PC-9 (cell line): Measurements from ENCODE around the gene C3orf20. TPM values are rescaled to one million over a fixed set of nuclear protein-coding genes. Genes with fewer than 3 reads are reported as not detected.

Experiments used
- BruUV-seq: library from RNA; stranded (reverse); fragments of 400-500 nt; replicated peaks from 2 replicates; lab custom pipeline; 2021; lab: Mats Ljungman, UMichigan
- CTCF ChIA-PET: fragments of 300-600 bp; sonication (Branson Sonifier 250); formaldehyde crosslinking; loops from one replicate; lab custom pipeline; 2022; ENCODE audit warnings: antibody characterized with exemption; lab: Charles Lee
- POLR2A ChIA-PET: fragments of 300-600 bp; sonication (Branson Sonifier 250); formaldehyde crosslinking; loops from one replicate; lab custom pipeline; 2022; ENCODE audit warnings: antibody characterized with exemption; ENCODE audit not compliant: unreplicated experiment; lab: Charles Lee
- DNase-seq, 2 experiments: peaks; one replicate each; pipeline versions ENCODE4 v3.0.0 to v3.0.0-alpha.2; 2015 to 2022; ENCODE audit warnings: mixed read lengths in 1 of 2
- H2AFZ ChIP-seq: fragments of 200-600 bp; sonication (generic); 2 replicates; pipeline ENCODE4 v1.8.1; 2017; ENCODE audit warnings: antibody characterized with exemption
- H3F3A ChIP-seq: fragments of 200-600 bp; sonication (generic); 2 replicates; pipeline ENCODE4 v1.8.1; 2017; ENCODE audit warnings: antibody characterized with exemption, mild to moderate bottlenecking, low read depth; ENCODE audit not compliant: insufficient read depth
- H3K27ac ChIP-seq: fragments of 200-600 bp; sonication (generic); 2 replicates; pipeline ENCODE4 v1.6.1; 2016; ENCODE audit warnings: mixed run types
- H3K27me3 ChIP-seq: fragments of 200-600 bp; sonication (generic); 2 replicates; pipeline ENCODE4 v1.6.1; 2016; ENCODE audit warnings: low read depth, mixed run types; ENCODE audit not compliant: insufficient read depth
- H3K36me3 ChIP-seq: fragments of 200-600 bp; sonication (generic); 2 replicates; pipeline ENCODE4 v1.6.1; 2016; ENCODE audit warnings: low read depth, mixed run types
- H3K4me1 ChIP-seq: fragments of 200-600 bp; sonication (generic); replicated peaks from 2 replicates; pipeline ENCODE4 v1.6.1; 2016; ENCODE audit warnings: mixed run types; ENCODE audit not compliant: insufficient read depth
- H3K4me2 ChIP-seq: fragments of 200-600 bp; sonication (generic); 2 replicates; pipeline ENCODE4 v1.6.1; 2017; ENCODE audit warnings: mixed run types
- H3K4me3 ChIP-seq: fragments of 200-600 bp; sonication (generic); 2 replicates; pipeline ENCODE4 v1.6.1; 2016; ENCODE audit warnings: mixed run types
- H3K79me2 ChIP-seq: fragments of 200-600 bp; sonication (generic); 2 replicates; pipeline ENCODE4 v1.6.1; 2017; ENCODE audit warnings: low read depth, mixed run types
- H3K9me2 ChIP-seq: fragments of 200-600 bp; sonication (generic); 2 replicates; pipeline ENCODE4 v1.8.1; 2017; ENCODE audit warnings: mild to moderate bottlenecking; ENCODE audit not compliant: insufficient read depth
- H3K9me3 ChIP-seq: fragments of 200-600 bp; sonication (generic); 2 replicates; pipeline ENCODE4 v1.8.1; 2016; ENCODE audit warnings: low read depth; ENCODE audit not compliant: insufficient read depth
- H4K20me1 ChIP-seq: fragments of 200-600 bp; sonication (generic); 2 replicates; pipeline ENCODE4 v1.8.1; 2017; ENCODE audit not compliant: insufficient read depth
- EZH2 ChIP-seq: fragments of 200-600 bp; sonication (generic); IDR thresholded peaks from 2 replicates; pipeline ENCODE4 v1.8.0; 2017; ENCODE audit warnings: antibody characterized with exemption, low read depth
- intact Hi-C: fragments of 100-400 bp; cut with micrococcal nuclease; formaldehyde crosslinking; loops from one replicate; pipeline ENCODE4 v1.10.0; 2022; ENCODE audit not compliant: unreplicated experiment
- total RNA-seq: library from RNA; stranded (reverse); gene quantifications from 2 replicates; pipeline ENCODE4 v1.2.3, GENCODE V29; 2021
- TF ChIP-seq, protein P1 (sequence below): fragments of 200-600 bp; sonication (generic); conservative IDR thresholded peaks from 2 replicates; pipeline ENCODE4 v1.6.1; 2017; ENCODE audit warnings: mixed run types, antibody characterized with exemption, mild to moderate bottlenecking, moderate library complexity

Gene C3orf20
- total RNA-seq, 1 experiment from 2014 or later: not detected

DNA sequence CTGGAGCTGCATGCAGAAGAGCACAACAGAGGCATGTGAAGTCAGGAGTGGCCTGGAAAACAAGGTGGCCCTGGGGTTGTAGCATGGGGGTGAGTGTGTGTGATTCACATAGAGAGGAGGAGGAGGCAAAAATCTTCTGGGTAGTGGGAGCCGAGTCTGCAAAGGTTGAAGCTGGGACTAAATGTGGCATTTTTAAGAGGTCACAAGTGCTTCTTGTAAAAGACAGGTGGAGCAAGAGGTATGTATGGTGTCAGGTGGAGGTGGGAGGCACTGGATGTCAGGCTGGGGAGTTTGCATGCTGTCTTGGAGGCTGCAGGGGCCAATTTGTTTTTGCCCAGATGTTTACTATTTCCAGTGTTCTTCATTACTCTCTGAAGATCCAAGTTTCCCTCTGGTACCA, 42.4 kb downstream of the C3orf20 start:
- intact Hi-C loops: no loop called here
- Histone ChIP-seq H2AFZ (no peak overlapping the region), H3K4me2 (no peak overlapping the region), H3K27me3 (peaks cover 27% of the 10 kb centered on the region), H3K36me3 (no peaks in the 10 kb centered on the region), H3K27ac (no peak overlapping the region), H3F3A (no peaks in the 10 kb centered on the region), H3K9me3 (no peaks in the 10 kb centered on the region), H3K4me3 (no peak overlapping the region), H3K4me1 (no peaks in the 10 kb centered on the region), H4K20me1 (no peaks in the 10 kb centered on the region), H3K79me2 (no peaks in the 10 kb centered on the region), H3K9me2 (no peaks in the 10 kb centered on the region)
- ChIA-PET POLR2A (no interaction called here), CTCF (no interaction called here)
- no peak for DNase-seq
- TF ChIP-seq EZH2: no peak
- TF ChIP-seq, protein P1, sequence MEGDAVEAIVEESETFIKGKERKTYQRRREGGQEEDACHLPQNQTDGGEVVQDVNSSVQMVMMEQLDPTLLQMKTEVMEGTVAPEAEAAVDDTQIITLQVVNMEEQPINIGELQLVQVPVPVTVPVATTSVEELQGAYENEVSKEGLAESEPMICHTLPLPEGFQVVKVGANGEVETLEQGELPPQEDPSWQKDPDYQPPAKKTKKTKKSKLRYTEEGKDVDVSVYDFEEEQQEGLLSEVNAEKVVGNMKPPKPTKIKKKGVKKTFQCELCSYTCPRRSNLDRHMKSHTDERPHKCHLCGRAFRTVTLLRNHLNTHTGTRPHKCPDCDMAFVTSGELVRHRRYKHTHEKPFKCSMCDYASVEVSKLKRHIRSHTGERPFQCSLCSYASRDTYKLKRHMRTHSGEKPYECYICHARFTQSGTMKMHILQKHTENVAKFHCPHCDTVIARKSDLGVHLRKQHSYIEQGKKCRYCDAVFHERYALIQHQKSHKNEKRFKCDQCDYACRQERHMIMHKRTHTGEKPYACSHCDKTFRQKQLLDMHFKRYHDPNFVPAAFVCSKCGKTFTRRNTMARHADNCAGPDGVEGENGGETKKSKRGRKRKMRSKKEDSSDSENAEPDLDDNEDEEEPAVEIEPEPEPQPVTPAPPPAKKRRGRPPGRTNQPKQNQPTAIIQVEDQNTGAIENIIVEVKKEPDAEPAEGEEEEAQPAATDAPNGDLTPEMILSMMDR: no peak
- BruUV-seq: no TSS peak

DNA sequence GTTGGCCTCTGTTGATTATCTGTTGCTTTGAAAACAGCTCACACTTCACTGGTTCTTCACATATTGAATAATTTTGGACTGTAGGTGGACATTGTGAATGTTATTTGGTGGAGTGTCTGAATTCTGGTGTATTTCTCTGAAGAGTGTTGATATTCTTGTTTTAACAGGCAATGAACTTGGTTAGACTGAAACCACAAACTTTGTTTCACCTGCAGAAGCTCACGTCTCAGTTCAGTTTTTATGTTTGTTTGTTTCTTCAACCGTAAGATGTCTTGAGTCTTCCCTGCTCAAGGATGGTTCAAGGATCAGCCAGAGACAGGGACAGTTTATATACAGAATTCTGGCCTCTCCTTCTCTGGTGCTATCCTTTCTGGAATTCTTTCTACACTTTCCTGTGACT, 43.6 kb downstream of the C3orf20 start:
- CTCF ChIA-PET: no interaction called here

DNA sequence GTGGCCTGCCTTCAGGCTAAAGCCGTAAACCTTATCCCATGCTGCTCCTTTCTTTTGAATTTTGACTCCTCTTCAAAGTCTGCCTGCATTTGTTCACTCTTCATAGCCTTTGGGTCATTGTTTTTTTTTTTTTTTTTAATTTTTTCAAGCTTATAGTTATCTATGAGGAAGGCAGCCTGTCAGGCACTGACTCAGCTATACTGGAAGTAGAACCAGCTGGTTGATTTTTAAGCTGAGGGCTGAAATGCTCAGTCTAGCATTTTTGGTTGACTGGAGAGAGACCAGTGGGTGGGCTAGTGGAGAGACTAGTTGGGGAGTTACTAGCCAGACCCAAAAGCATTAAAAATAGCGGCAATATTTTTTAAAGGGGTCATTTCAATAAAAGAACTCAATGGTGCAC, 44.1 kb downstream of the C3orf20 start:
- BruUV-seq: no TSS peak
- POLR2A ChIA-PET: no interaction called here

More for the DNA sequence above, 43.6 kb downstream of the C3orf20 start:
- H3F3A ChIP-seq: no peaks in the 10 kb centered on the region
- peaks cover 27% of the 10 kb centered on the region for H3K27me3 ChIP-seq
- no peak overlapping the region for H3K4me2 ChIP-seq
- H3K4me3 ChIP-seq: no peak overlapping the region
- intact Hi-C loops: no loop called here
- H3K9me2 ChIP-seq: no peaks in the 10 kb centered on the region
- DNase-seq: no peak
- BruUV-seq: no TSS peak
- H3K4me1 ChIP-seq: no peaks in the 10 kb centered on the region
- no peaks in the 10 kb centered on the region for H3K9me3 ChIP-seq
- H4K20me1 ChIP-seq: no peaks in the 10 kb centered on the region
- H2AFZ ChIP-seq: no peak overlapping the region
- H3K27ac ChIP-seq: no peak overlapping the region
- POLR2A ChIA-PET: no interaction called here
- TF ChIP-seq, protein P1: no peak
- no peak for TF ChIP-seq EZH2
- H3K36me3 ChIP-seq: no peaks in the 10 kb centered on the region
- H3K79me2 ChIP-seq: no peaks in the 10 kb centered on the region

More for the DNA sequence above, 44.1 kb downstream of the C3orf20 start:
- H3K9me3 ChIP-seq: no peaks in the 10 kb centered on the region
- no peaks in the 10 kb centered on the region for H4K20me1 ChIP-seq
- intact Hi-C loops: no loop called here
- H3K4me1 ChIP-seq: no peaks in the 10 kb centered on the region
- H3K27me3 ChIP-seq: peaks cover 25% of the 10 kb centered on the region
- no peak overlapping the region for H3K27ac ChIP-seq
- H3F3A ChIP-seq: no peaks in the 10 kb centered on the region
- TF ChIP-seq EZH2: no peak
- TF ChIP-seq, protein P1: no peak
- no peaks in the 10 kb centered on the region for H3K9me2 ChIP-seq
- H3K4me2 ChIP-seq: no peak overlapping the region
- H3K4me3 ChIP-seq: no peak overlapping the region
- CTCF ChIA-PET: no interaction called here
- no peak for DNase-seq
- no peaks in the 10 kb centered on the region for H3K36me3 ChIP-seq
- no peak overlapping the region for H2AFZ ChIP-seq
- H3K79me2 ChIP-seq: no peaks in the 10 kb centered on the region
